ENCODE measurements around the gene SOX21.

SOX21 gene

DNA sequence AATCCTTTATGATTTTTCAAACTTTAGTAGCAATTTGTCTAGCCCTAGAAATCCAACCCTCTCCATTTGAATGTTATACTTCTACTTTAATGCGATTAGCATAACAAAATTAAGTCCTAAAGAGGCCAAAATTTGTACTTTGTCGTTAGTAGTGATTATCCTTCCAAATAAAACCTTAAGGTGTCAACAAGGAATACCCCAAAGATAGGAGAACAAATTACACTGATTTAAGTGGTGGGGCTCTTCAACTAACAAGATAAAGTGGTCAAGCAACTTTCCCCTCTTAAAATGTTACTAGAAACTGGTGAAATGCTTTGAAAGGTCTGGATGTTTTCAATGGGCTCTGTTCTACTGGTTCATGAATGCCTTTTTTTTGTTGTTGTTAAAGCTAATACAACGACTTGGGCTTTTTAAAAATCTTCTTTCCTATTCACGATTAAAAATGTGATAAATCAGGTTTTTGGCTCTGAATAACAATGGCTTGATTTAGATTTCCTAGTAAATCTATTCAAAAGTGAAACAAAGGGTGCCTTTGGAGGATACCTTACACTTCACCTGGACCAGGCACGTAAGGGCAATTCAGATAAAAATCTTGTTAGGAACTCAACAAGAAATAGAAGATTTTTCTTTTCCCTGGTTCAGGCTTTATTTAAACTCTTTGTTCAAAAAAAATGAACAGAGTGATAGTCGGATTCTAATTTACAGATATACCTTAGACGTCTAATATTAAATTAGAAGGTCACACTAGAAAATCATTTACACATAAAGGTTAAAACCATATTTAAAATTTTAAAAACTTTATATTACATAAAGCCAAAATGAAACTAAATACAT lies 3.1 kb downstream of the SOX21 start:
- no peaks in the 10 kb centered on the region for H3K79me2 ChIP-seq
- H2AFZ ChIP-seq: no peak overlapping the region
- H3K36me3 ChIP-seq (ENCODE audit: control insufficient read depth, insufficient read depth, low read length): no peaks in the 10 kb centered on the region
- no peak overlapping the region for H3K27ac ChIP-seq
- no peak overlapping the region for H3K4me3 ChIP-seq (ENCODE audit: low read depth, low read length)
- H3K9ac ChIP-seq: no peak overlapping the region
- peaks cover 32% of the 10 kb centered on the region for H3K27me3 ChIP-seq (ENCODE audit: control insufficient read depth, insufficient read depth, low read length)
- no peaks in the 10 kb centered on the region for H3K9me3 ChIP-seq (ENCODE audit: control insufficient read depth, low read length)
- H3K4me1 ChIP-seq: no peaks in the 10 kb centered on the region
- TF ChIP-seq, protein P1, sequence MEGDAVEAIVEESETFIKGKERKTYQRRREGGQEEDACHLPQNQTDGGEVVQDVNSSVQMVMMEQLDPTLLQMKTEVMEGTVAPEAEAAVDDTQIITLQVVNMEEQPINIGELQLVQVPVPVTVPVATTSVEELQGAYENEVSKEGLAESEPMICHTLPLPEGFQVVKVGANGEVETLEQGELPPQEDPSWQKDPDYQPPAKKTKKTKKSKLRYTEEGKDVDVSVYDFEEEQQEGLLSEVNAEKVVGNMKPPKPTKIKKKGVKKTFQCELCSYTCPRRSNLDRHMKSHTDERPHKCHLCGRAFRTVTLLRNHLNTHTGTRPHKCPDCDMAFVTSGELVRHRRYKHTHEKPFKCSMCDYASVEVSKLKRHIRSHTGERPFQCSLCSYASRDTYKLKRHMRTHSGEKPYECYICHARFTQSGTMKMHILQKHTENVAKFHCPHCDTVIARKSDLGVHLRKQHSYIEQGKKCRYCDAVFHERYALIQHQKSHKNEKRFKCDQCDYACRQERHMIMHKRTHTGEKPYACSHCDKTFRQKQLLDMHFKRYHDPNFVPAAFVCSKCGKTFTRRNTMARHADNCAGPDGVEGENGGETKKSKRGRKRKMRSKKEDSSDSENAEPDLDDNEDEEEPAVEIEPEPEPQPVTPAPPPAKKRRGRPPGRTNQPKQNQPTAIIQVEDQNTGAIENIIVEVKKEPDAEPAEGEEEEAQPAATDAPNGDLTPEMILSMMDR (IDR thresholded peaks at IDR 0.05): no peak
- H3K4me2 ChIP-seq (ENCODE audit: low read length): no peak overlapping the region

DNA sequence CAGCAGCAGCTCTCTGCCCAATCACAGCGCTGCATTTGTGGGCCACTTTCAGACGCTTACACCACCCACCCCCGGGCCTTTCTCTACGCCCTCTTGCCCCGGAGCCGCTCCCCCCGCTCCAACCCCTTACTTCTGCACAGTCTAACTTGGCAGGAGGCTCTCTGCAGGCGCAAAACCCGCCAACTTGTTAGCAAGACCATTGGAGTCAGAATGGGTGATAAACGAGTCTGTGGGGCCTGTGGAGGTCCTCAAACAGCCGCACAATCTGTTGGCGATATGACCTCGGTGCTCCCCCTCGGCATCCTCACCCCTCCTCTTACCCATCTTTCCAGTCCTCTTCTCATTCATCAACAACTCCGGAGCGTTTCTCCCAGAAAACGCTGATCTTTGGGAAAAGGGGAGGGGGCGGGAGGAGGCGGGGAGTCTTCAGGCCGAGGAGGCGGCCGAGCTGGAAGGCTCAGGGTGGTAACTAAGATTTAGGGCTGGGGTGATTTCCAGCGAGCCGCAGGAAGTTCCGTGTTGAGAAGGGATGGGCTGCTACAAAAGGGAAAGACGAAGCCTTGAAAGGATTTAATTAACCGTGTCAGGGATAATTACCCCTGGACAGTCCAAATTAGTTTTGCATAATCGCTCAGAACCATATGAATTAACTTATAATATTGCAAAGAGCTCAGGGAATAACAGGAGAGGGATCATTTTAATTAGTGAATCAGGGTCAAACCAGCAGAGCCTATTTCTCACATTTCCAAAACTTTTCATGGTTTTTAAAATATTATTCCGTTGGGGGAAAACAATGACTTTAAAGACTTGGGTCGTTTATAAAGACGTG lies 4.1 kb downstream of the SOX21 start:
- H3K79me2 ChIP-seq: no peaks in the 10 kb centered on the region
- no peaks in the 10 kb centered on the region for H3K36me3 ChIP-seq (ENCODE audit: control insufficient read depth, insufficient read depth, low read length)
- H2AFZ ChIP-seq: no peak overlapping the region
- H3K27me3 ChIP-seq (ENCODE audit: control insufficient read depth, insufficient read depth, low read length): peaks cover 32% of the 10 kb centered on the region
- TF ChIP-seq, protein P1 (IDR thresholded peaks at IDR 0.05): no peak
- H3K4me2 ChIP-seq (ENCODE audit: low read length): no peak overlapping the region
- H3K27ac ChIP-seq: no peak overlapping the region
- H3K4me3 ChIP-seq (ENCODE audit: low read depth, low read length): no peak overlapping the region
- H3K9me3 ChIP-seq (ENCODE audit: control insufficient read depth, low read length): no peaks in the 10 kb centered on the region
- H3K4me1 ChIP-seq: no peaks in the 10 kb centered on the region
- no peak overlapping the region for H3K9ac ChIP-seq

DNA sequence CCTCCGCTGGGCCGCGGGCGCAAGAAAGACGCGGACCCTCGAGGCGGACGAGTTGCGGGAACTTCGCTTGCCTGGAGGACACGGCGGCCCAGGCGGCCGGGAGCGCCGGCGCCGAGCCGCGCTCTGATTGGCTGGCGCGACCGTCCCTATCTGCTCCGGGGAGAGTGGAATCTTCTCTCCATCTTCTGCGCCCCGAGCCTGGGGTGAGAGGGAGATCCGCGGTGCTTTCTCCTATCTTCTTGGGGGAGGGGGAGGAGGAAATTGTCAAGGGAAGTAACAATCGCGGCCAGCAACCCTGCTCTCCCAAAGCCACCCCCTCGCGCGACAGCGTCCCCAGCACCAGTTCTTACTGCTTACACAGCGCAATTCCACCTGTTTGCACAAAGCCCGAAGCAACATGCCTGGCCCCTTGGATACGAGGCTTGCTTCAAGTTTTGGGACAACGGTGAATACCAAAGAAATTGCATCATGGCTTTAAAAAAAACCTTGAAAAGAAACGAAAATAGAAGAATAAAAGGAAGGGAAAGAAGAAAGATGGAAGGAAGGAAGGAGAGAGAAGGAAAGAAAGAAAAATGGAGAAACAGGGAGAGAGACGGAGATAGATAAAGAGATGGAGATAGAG lies 4.8 kb downstream of the SOX21 start:
- no peak overlapping the region for H3K4me2 ChIP-seq (ENCODE audit: low read length)
- H3K9me3 ChIP-seq (ENCODE audit: control insufficient read depth, low read length): no peaks in the 10 kb centered on the region
- no peaks in the 10 kb centered on the region for H3K4me1 ChIP-seq

DNA sequence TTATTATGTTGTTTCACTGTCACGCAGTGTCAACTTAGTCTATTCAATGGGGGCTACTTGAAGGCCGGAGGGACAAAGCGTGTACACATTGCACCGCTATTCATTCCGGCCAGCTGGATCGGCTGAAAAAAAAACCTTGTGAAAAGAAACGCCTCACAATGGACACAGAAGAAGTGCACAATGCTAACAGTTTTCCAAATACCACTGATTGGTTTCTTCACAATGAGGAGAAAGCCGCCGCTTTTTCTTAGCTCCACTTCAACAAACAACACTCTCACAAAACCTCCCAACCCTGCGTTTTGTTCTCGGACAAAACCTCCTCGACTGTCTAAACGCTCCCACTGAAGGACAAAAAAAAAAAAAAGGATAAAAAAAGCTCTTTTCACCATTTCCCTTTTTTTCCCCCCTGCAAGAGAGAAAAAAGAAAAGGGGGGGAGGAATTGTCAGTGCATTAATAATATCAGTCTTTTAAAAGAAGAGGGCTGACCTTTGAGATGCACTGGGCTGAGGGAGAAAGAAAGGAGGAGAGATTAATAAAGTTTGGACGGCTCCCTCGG lies 5.4 kb downstream of the SOX21 start:
- H3K27ac ChIP-seq: no peak overlapping the region
- no peaks in the 10 kb centered on the region for H3K9me3 ChIP-seq (ENCODE audit: control insufficient read depth, low read length)
- H3K4me1 ChIP-seq: no peaks in the 10 kb centered on the region
- H3K9ac ChIP-seq: no peak overlapping the region
- H3K4me3 ChIP-seq (ENCODE audit: low read depth, low read length): no peak overlapping the region
- H3K27me3 ChIP-seq (ENCODE audit: control insufficient read depth, insufficient read depth, low read length): peaks cover 38% of the 10 kb centered on the region
- H3K36me3 ChIP-seq (ENCODE audit: control insufficient read depth, insufficient read depth, low read length): no peaks in the 10 kb centered on the region
- H3K4me2 ChIP-seq (ENCODE audit: low read length): no peak overlapping the region
- no peaks in the 10 kb centered on the region for H3K79me2 ChIP-seq
- TF ChIP-seq, protein P1 (IDR thresholded peaks at IDR 0.05): no peak
- no peak overlapping the region for H2AFZ ChIP-seq

More for the DNA sequence above, 4.8 kb downstream of the SOX21 start:
- H3K36me3 ChIP-seq (ENCODE audit: control insufficient read depth, insufficient read depth, low read length): no peaks in the 10 kb centered on the region
- H3K27ac ChIP-seq: no peak overlapping the region
- H2AFZ ChIP-seq: no peak overlapping the region
- no peak overlapping the region for H3K4me3 ChIP-seq (ENCODE audit: low read depth, low read length)
- H3K27me3 ChIP-seq (ENCODE audit: control insufficient read depth, insufficient read depth, low read length): peaks cover 32% of the 10 kb centered on the region
- TF ChIP-seq, protein P1 (IDR thresholded peaks at IDR 0.05): no peak
- no peak overlapping the region for H3K9ac ChIP-seq
- H3K79me2 ChIP-seq: no peaks in the 10 kb centered on the region

Measured in parathyroid adenoma (tissue), 2 donors.